ENCODE results near the gene MTMR2.

DNA sequence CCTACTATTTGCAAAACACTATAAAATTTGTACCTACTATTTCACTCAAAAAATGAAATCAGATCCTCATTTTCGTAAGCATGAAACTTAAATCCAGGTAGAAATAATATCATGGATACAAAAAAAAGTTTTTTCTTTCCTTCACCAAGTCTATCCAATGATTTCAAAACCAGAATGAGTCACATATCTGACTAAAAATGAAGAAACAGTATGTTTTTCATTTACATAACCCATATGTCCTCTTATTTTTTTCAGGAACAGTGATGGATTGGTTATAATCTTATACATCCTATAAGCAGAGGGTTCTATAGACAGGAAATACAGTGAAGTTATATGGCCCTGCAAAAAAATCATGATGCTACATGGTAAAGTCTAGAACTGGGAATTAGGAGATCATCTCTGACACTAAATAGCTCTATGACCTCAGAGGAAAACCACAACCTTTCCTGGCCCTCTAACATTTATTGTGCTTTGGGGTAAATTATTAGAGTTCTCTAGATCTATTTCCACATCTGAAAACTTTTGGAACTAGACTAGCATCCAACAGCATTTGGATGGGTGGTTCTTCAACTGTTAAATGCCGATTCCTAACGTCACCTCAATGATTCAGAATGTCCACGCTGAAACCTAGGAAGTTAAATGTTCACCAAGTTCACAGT is 10.9 kb downstream of the MTMR2 start:
- TF ChIP-seq, protein P1, sequence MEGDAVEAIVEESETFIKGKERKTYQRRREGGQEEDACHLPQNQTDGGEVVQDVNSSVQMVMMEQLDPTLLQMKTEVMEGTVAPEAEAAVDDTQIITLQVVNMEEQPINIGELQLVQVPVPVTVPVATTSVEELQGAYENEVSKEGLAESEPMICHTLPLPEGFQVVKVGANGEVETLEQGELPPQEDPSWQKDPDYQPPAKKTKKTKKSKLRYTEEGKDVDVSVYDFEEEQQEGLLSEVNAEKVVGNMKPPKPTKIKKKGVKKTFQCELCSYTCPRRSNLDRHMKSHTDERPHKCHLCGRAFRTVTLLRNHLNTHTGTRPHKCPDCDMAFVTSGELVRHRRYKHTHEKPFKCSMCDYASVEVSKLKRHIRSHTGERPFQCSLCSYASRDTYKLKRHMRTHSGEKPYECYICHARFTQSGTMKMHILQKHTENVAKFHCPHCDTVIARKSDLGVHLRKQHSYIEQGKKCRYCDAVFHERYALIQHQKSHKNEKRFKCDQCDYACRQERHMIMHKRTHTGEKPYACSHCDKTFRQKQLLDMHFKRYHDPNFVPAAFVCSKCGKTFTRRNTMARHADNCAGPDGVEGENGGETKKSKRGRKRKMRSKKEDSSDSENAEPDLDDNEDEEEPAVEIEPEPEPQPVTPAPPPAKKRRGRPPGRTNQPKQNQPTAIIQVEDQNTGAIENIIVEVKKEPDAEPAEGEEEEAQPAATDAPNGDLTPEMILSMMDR (IDR thresholded peaks at IDR 0.05): no peak
- TF ChIP-seq POLR2A (IDR thresholded peaks at IDR 0.05): no peak

Data from prostate gland (tissue), 2 donors.